VCaP (cell line): ENCODE data around the gene RBFOX1.
"Not testable (repeated sequence)": the region's sequence is repeated elsewhere in the genome, so short reads cannot be mapped to it uniquely, and the experiment has no call there.

Experiments used
- H3K27ac ChIP-seq: fragments of 450-650 bp; 2 replicates; pipeline ENCODE4 v1.5.1; 2017
- TF ChIP-seq, protein P1 (sequence below): fragments of 450-650 bp; conservative IDR thresholded peaks from 2 replicates; pipeline ENCODE4 v1.5.1; 2017; ENCODE audit warnings: mild to moderate bottlenecking, moderate library complexity

RBFOX1 gene

GRCh38 chr16:7492122-7492521 lies 159.5 kb downstream of the RBFOX1 start:
- TF ChIP-seq, protein P1, sequence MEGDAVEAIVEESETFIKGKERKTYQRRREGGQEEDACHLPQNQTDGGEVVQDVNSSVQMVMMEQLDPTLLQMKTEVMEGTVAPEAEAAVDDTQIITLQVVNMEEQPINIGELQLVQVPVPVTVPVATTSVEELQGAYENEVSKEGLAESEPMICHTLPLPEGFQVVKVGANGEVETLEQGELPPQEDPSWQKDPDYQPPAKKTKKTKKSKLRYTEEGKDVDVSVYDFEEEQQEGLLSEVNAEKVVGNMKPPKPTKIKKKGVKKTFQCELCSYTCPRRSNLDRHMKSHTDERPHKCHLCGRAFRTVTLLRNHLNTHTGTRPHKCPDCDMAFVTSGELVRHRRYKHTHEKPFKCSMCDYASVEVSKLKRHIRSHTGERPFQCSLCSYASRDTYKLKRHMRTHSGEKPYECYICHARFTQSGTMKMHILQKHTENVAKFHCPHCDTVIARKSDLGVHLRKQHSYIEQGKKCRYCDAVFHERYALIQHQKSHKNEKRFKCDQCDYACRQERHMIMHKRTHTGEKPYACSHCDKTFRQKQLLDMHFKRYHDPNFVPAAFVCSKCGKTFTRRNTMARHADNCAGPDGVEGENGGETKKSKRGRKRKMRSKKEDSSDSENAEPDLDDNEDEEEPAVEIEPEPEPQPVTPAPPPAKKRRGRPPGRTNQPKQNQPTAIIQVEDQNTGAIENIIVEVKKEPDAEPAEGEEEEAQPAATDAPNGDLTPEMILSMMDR: no peak
- H3K27ac ChIP-seq: no peak overlapping the region

GRCh38 chr16:7493133-7493532 lies 160.5 kb downstream of the RBFOX1 start:
- no peak overlapping the region for H3K27ac ChIP-seq
- TF ChIP-seq, protein P1: no peak

DNA sequence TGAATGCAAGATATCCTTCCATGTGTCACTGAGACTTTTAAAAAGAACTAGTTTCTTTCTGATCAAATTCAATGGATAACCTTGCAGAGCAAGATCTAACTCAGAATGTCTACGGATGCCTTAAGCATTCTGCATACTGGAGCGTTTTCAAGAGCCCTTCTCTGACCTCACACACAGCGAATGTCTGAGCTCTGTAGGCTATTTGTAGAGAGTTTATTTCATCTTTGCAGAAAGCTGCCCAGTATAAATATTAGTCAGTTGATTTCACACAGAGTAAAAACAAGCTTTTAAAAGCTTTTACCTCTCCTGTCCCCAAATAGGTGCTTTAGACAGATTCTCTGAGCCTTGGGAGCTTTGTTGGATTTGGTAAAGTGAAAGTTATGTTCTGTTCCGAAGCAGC lies 165.0 kb downstream of the RBFOX1 start:
- TF ChIP-seq, protein P1: no peak

GRCh38 chr16:7501868-7502267 lies 169.2 kb downstream of the RBFOX1 start:
- TF ChIP-seq, protein P1: no peak
- H3K27ac ChIP-seq: no peak overlapping the region

More for the DNA sequence above, 165.0 kb downstream of the RBFOX1 start:
- H3K27ac ChIP-seq: no peak overlapping the region

GRCh38 chr16:7502591-7503157 lies 170.0 kb downstream of the RBFOX1 start:
- H3K27ac ChIP-seq: not testable (repeated sequence)

GRCh38 chr16:7503666-7504065 lies 171.0 kb downstream of the RBFOX1 start:
- no peak overlapping the region for H3K27ac ChIP-seq
- TF ChIP-seq, protein P1: no peak

GRCh38 chr16:7504844-7505243 lies 172.2 kb downstream of the RBFOX1 start:
- TF ChIP-seq, protein P1: no peak

GRCh38 chr16:7505495-7505894 lies 172.8 kb downstream of the RBFOX1 start:
- TF ChIP-seq, protein P1: no peak
- no peak overlapping the region for H3K27ac ChIP-seq

More at GRCh38 chr16:7504844-7505243, 172.2 kb downstream of the RBFOX1 start:
- no peak overlapping the region for H3K27ac ChIP-seq
